Measurements from ENCODE around the gene ACOT2.

Gene ACOT2

GRCh38 chr14:73613419-73613963, 44.5 kb downstream of the ACOT2 start:
- no peak overlapping the region for H3K4me3 ChIP-seq (ENCODE audit: low read depth, low read length)

DNA sequence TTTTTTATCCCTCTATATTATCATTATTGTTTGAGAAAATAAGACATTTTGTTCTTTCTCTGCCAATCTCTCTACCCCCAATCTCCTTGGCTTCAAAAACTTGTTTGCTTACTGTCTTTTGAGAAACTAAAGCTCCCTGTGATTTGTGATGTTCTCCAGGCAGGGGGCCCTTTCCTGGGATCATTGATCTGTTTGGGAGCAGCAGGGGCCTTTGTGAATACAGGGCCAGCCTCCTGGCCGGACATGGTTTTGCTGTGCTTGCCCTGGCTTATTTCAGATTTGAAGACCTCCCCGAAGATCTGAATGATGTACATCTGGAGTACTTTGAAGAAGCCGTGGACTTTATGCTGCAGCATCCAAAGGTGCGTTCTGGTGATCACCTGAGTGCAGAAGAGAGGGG, 47.8 kb downstream of the ACOT2 start:
- no peak overlapping the region for H3K4me3 ChIP-seq (ENCODE audit: low read depth, low read length)

GRCh38 chr14:73619524-73619923, 50.5 kb downstream of the ACOT2 start:
- no peak overlapping the region for H3K4me3 ChIP-seq (ENCODE audit: low read depth, low read length)

DNA sequence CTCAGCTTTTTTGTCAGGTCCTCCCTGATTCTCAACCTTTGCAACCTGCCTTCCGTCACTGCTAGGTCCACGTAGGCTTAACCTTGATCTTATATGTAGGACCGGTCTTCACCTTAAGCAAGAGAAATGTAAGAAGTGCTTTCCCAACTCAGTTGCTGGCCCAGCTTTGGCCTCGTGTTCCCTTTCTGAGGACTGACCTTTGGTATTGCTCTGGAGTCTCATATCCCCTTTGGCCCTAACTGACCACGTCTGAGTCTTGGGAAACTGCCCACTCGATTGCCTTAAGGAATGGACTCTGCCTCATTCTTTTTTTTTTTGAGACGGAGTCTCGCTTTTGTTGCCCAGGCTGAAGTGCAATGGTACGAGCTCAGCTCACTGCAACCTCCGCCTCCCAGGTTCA, 51.3 kb downstream of the ACOT2 start:
- H3K4me3 ChIP-seq (ENCODE audit: low read depth, low read length) = no peak overlapping the region

- no peak overlapping the region for H3K4me3 ChIP-seq (ENCODE audit: low read depth, low read length)
Observed at GRCh38 chr14:73623504-73624054, 54.6 kb downstream of the ACOT2 start.

Data from iPS-11a (cell line).